Measurements from ENCODE around the gene PHGDH. TPM values are rescaled to one million over a fixed set of nuclear protein-coding genes. Genes with fewer than 3 reads are reported as not detected.

The PHGDH gene
- total RNA-seq, 6 experiments from 2014 or later, result 56.4 to 109 (median 87.0) TPM

- Mint-ChIP-seq H3K27me3 (ENCODE audit: insufficient read depth) (no peaks in the 10 kb centered on the region; the same call in 1 of the 2 replicates), H3K4me3 (no peak overlapping the region), H3K9me3 (no peaks in the 10 kb centered on the region), H3K36me3 (ENCODE audit: low read depth) (no peaks in the 10 kb centered on the region), H3K4me1 (ENCODE audit: low read depth) (peaks cover 8% of the 10 kb centered on the region), H3K27ac (no peak overlapping the region)
- no peak for TF ChIP-seq CTCF (IDR thresholded peaks at IDR 0.05)
- DNase-seq, result no peak
These were observed 30.9 kb downstream of the PHGDH start for GRCh38 chr1:119742677-119743076.

GRCh38 chr1:119743308-119743707, 31.6 kb downstream of the PHGDH start:
- H3K4me3 Mint-ChIP-seq, result no peak overlapping the region
- H3K9me3 Mint-ChIP-seq, result no peaks in the 10 kb centered on the region
- no peak overlapping the region for H3K27ac Mint-ChIP-seq
- H3K36me3 Mint-ChIP-seq (ENCODE audit: low read depth), result no peaks in the 10 kb centered on the region
- H3K27me3 Mint-ChIP-seq (ENCODE audit: insufficient read depth), result no peaks in the 10 kb centered on the region; the same call in 1 of the 2 replicates
- TF ChIP-seq CTCF (IDR thresholded peaks at IDR 0.05), result no peak
- no peak for DNase-seq
- H3K4me1 Mint-ChIP-seq (ENCODE audit: low read depth), result peaks cover 8% of the 10 kb centered on the region

- no peaks in the 10 kb centered on the region for H3K9me3 Mint-ChIP-seq
- no peaks in the 10 kb centered on the region; the same call in 1 of the 2 replicates for H3K27me3 Mint-ChIP-seq (ENCODE audit: insufficient read depth)
- peaks cover 8% of the 10 kb centered on the region for H3K4me1 Mint-ChIP-seq (ENCODE audit: low read depth)
- H3K36me3 Mint-ChIP-seq (ENCODE audit: low read depth), result no peaks in the 10 kb centered on the region
- no peak overlapping the region for H3K4me3 Mint-ChIP-seq
- peak; percentile 91 for TF ChIP-seq CTCF (IDR thresholded peaks at IDR 0.05)
- DNase-seq, result peak; percentile 41
- no peak overlapping the region for H3K27ac Mint-ChIP-seq
These were observed 32.3 kb downstream of the PHGDH start for GRCh38 chr1:119743776-119744597.

- DNase-seq, result no peak
- H3K9me3 Mint-ChIP-seq, result no peaks in the 10 kb centered on the region
- H3K4me1 Mint-ChIP-seq (ENCODE audit: low read depth), result peaks cover 8% of the 10 kb centered on the region
- H3K27me3 Mint-ChIP-seq (ENCODE audit: insufficient read depth), result peaks cover 2% of the 10 kb centered on the region
- TF ChIP-seq CTCF (IDR thresholded peaks at IDR 0.05), result no peak
- H3K27ac Mint-ChIP-seq, result no peak overlapping the region
- no peak overlapping the region for H3K4me3 Mint-ChIP-seq
- H3K36me3 Mint-ChIP-seq (ENCODE audit: low read depth), result no peaks in the 10 kb centered on the region
These were observed 32.8 kb downstream of the PHGDH start for GRCh38 chr1:119744598-119744942.

- H3K27ac Mint-ChIP-seq, result no peak overlapping the region
- H3K4me3 Mint-ChIP-seq, result no peak overlapping the region
- DNase-seq, result no peak
- H3K4me1 Mint-ChIP-seq (ENCODE audit: low read depth), result peaks cover 8% of the 10 kb centered on the region
- peaks cover 6% of the 10 kb centered on the region for H3K27me3 Mint-ChIP-seq (ENCODE audit: insufficient read depth)
- TF ChIP-seq CTCF (IDR thresholded peaks at IDR 0.05), result no peak
- no peaks in the 10 kb centered on the region for H3K9me3 Mint-ChIP-seq
- H3K36me3 Mint-ChIP-seq (ENCODE audit: low read depth), result no peaks in the 10 kb centered on the region
These were observed 33.3 kb downstream of the PHGDH start for GRCh38 chr1:119745034-119745433.

Data from HFFc6 (cell line).